DOHH2 (cell line): ENCODE results near the gene PIWIL1.

ENCODE experiments used
- H3F3A ChIP-seq: fragments of 200-600 bp; sonication (generic), shearing (Covaris generic); 2 replicates; pipeline ENCODE4 v1.6.0; 2016; ENCODE audit warnings: antibody characterized with exemption, mild to moderate bottlenecking; ENCODE audit not compliant: control insufficient read depth, insufficient read depth
- H3K27ac ChIP-seq: fragments of 200-600 bp; sonication (generic); 2 replicates; pipeline ENCODE4 v1.5.1; 2014; ENCODE audit warnings: low read depth, mild to moderate bottlenecking, low read length, moderate library complexity
- H3K27me3 ChIP-seq: fragments of 200-600 bp; sonication (generic); 2 replicates; pipeline ENCODE4 v1.6.1; 2014; ENCODE audit warnings: mild to moderate bottlenecking, low read length, mixed read lengths; ENCODE audit not compliant: control insufficient read depth
- H3K36me3 ChIP-seq: fragments of 200-600 bp; sonication (generic); 2 replicates; pipeline ENCODE4 v1.6.1; 2014; ENCODE audit warnings: mild to moderate bottlenecking, low read length, moderate library complexity, mixed read lengths; ENCODE audit not compliant: control insufficient read depth
- H3K4me1 ChIP-seq: fragments of 200-600 bp; sonication (generic); 2 replicates; pipeline ENCODE4 v1.6.1; 2014; ENCODE audit warnings: mild to moderate bottlenecking, low read length, mixed read lengths; ENCODE audit not compliant: control insufficient read depth
- H3K4me2 ChIP-seq: fragments of 200-600 bp; sonication (generic); 2 replicates; pipeline ENCODE4 v1.6.0; 2014; ENCODE audit warnings: mild to moderate bottlenecking, low read length, moderate library complexity
- H3K4me3 ChIP-seq: fragments of 200-600 bp; sonication (generic); 2 replicates; pipeline ENCODE4 v1.5.1; 2014; ENCODE audit warnings: mild to moderate bottlenecking, low read length, mixed read lengths
- H3K79me2 ChIP-seq: fragments of 200-600 bp; sonication (generic); 2 replicates; pipeline ENCODE4 v1.6.1; 2014; ENCODE audit warnings: mild to moderate bottlenecking, low read length, mixed read lengths; ENCODE audit not compliant: control insufficient read depth
- H3K9me2 ChIP-seq: fragments of 200-600 bp; sonication (generic); replicated peaks from 2 replicates; pipeline ENCODE4 v1.6.1; 2014; ENCODE audit warnings: mild to moderate bottlenecking, low read length, mixed read lengths; ENCODE audit not compliant: control insufficient read depth
- H3K9me3 ChIP-seq: fragments of 200-600 bp; sonication (generic); 2 replicates; pipeline ENCODE4 v1.6.1; 2014; ENCODE audit warnings: antibody characterized with exemption, low read length, mixed read lengths; ENCODE audit not compliant: control insufficient read depth, insufficient read depth
- H4K20me1 ChIP-seq: fragments of 200-600 bp; sonication (generic); 2 replicates; pipeline ENCODE4 v1.6.0; 2014; ENCODE audit warnings: low read depth, mild to moderate bottlenecking, antibody characterized with exemption, low read length, moderate library complexity; ENCODE audit not compliant: control insufficient read depth, insufficient read depth
- EZH2phosphoT487 ChIP-seq: fragments of 200-600 bp; sonication (generic); IDR thresholded peaks from 2 replicates; pipeline ENCODE4 v1.6.1; 2017; ENCODE audit warnings: borderline replicate concordance, mild to moderate bottlenecking, antibody characterized with exemption, low read length, moderate library complexity, mixed read lengths
- TF ChIP-seq, protein P1 (sequence below): fragments of 200-600 bp; sonication (generic); IDR thresholded peaks from one replicate; pipeline ENCODE4 v1.5.1; 2014; ENCODE audit warnings: antibody characterized with exemption, mild to moderate bottlenecking, low read depth, low read length; ENCODE audit not compliant: poor library complexity, severe bottlenecking

PIWIL1 gene

DNA sequence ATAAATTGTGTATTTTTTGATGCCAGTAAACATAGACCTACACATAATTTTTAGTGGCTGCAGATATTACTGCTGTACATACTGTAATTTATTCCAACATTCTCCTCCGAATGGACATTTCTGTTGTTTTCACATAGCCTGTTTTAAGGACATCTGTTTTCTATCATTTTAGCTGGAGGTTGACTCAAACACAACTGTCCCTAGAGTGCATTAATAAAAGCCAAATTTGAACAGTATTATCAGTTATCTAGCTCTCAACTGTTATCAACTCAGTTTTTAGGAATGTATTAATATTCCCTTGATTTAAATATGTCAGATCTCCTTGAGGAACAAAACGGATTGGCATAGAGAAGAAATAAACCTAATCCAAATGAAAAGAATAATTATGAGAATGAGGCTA lies 17.2 kb upstream of the PIWIL1 start:
- no peak overlapping the region for H3K27ac ChIP-seq
- no peaks in the 10 kb centered on the region for H3K4me1 ChIP-seq
- H3K79me2 ChIP-seq, result no peaks in the 10 kb centered on the region
- H3K9me3 ChIP-seq, result no peaks in the 10 kb centered on the region
- TF ChIP-seq, protein P1, sequence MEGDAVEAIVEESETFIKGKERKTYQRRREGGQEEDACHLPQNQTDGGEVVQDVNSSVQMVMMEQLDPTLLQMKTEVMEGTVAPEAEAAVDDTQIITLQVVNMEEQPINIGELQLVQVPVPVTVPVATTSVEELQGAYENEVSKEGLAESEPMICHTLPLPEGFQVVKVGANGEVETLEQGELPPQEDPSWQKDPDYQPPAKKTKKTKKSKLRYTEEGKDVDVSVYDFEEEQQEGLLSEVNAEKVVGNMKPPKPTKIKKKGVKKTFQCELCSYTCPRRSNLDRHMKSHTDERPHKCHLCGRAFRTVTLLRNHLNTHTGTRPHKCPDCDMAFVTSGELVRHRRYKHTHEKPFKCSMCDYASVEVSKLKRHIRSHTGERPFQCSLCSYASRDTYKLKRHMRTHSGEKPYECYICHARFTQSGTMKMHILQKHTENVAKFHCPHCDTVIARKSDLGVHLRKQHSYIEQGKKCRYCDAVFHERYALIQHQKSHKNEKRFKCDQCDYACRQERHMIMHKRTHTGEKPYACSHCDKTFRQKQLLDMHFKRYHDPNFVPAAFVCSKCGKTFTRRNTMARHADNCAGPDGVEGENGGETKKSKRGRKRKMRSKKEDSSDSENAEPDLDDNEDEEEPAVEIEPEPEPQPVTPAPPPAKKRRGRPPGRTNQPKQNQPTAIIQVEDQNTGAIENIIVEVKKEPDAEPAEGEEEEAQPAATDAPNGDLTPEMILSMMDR, result no peak
- no peak for TF ChIP-seq EZH2phosphoT487
- H3K36me3 ChIP-seq, result no peaks in the 10 kb centered on the region
- no peaks in the 10 kb centered on the region for H4K20me1 ChIP-seq
- H3K4me2 ChIP-seq, result no peak overlapping the region
- no peak overlapping the region for H3K4me3 ChIP-seq
- H3K27me3 ChIP-seq, result no peaks in the 10 kb centered on the region
- no peaks in the 10 kb centered on the region for H3F3A ChIP-seq
- H3K9me2 ChIP-seq, result no peaks in the 10 kb centered on the region

DNA sequence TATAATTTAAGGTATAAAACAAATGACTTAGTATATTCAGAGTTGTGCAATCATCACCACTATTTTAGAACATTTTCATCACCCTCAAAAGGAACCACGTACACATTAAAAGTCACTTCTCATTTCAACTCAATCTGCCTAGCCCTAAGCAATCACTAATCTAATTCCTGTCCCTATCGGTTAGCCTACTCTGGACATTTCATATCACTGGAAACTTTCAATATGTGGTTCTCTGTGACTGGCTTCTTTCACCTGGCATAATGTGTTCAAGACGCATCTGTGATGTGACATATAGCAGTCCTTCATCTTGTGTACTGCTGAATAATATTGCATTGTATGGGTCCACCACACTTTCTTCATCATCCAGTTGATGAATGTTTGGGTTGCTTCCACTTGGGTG lies 15.4 kb upstream of the PIWIL1 start:
- H3K4me1 ChIP-seq, result no peaks in the 10 kb centered on the region
- no peaks in the 10 kb centered on the region for H3K27me3 ChIP-seq
- no peak overlapping the region for H3K4me3 ChIP-seq
- H3K4me2 ChIP-seq, result no peak overlapping the region
- H3F3A ChIP-seq, result no peaks in the 10 kb centered on the region
- H3K27ac ChIP-seq, result no peak overlapping the region
- no peaks in the 10 kb centered on the region for H3K36me3 ChIP-seq
- no peak for TF ChIP-seq EZH2phosphoT487
- TF ChIP-seq, protein P1, result no peak
- H3K9me2 ChIP-seq, result no peaks in the 10 kb centered on the region
- H3K9me3 ChIP-seq, result no peaks in the 10 kb centered on the region
- H4K20me1 ChIP-seq, result no peaks in the 10 kb centered on the region
- H3K79me2 ChIP-seq, result no peaks in the 10 kb centered on the region

DNA sequence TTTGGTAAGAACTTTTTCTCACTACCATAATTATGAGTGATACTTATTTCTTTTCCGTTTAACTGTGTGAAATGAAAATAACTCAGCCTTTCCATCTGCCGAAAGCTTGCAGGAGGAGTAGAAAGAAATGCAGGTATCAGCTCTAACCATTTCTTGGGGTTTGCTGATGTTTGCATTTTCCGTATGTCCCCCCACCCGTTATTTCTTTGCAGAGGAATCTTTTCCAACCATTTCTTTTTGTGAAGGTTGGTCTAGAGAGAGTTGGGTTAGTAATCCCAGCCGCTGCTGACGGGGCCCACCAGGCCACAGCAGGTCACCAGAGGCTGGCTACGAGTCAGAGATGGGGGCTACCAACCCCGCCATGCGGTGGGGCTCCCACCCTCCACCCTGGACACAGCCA lies 7.0 kb upstream of the PIWIL1 start:
- Histone ChIP-seq H3K9me3 (no peaks in the 10 kb centered on the region), H3K27me3 (no peaks in the 10 kb centered on the region), H3K27ac (no peak overlapping the region), H3F3A (no peaks in the 10 kb centered on the region), H3K9me2 (no peaks in the 10 kb centered on the region), H3K36me3 (no peaks in the 10 kb centered on the region), H3K4me1 (no peaks in the 10 kb centered on the region), H3K79me2 (no peaks in the 10 kb centered on the region), H3K4me3 (no peak overlapping the region), H3K4me2 (no peak overlapping the region), H4K20me1 (no peaks in the 10 kb centered on the region)
- TF ChIP-seq, protein P1, result no peak
- TF ChIP-seq EZH2phosphoT487, result no peak

DNA sequence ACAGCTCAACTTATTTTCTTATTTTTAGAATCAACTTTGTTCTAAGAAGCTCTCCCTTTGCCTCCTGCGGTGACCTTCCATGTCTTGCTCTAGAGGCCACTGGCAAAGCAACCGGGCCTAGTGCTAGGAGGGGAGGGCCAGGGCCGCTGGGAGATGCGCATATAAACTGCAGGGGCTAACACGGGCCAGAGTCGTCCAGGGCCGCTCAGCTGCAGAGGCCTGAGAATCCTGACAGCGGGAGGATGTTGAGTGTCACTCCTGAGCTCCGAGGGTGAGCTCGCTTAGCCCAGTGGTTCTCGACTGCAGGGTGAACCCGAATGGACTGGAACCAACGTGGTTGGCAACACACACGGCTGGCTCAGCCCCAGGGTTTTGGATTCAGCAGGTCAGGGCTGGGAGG lies 6.5 kb upstream of the PIWIL1 start:
- TF ChIP-seq, protein P1, result no peak
- no peak for TF ChIP-seq EZH2phosphoT487
- H3K27ac ChIP-seq, result no peak overlapping the region
- no peak overlapping the region for H3K4me2 ChIP-seq
- H3K36me3 ChIP-seq, result no peaks in the 10 kb centered on the region
- no peaks in the 10 kb centered on the region for H3K27me3 ChIP-seq
- H3K79me2 ChIP-seq, result no peaks in the 10 kb centered on the region
- H3K4me1 ChIP-seq, result no peaks in the 10 kb centered on the region
- H3K9me3 ChIP-seq, result no peaks in the 10 kb centered on the region
- H3K4me3 ChIP-seq, result no peak overlapping the region
- H3F3A ChIP-seq, result no peaks in the 10 kb centered on the region
- no peaks in the 10 kb centered on the region for H4K20me1 ChIP-seq
- H3K9me2 ChIP-seq, result no peaks in the 10 kb centered on the region
